Cardiac muscle cell (in vitro differentiated cells and primary cell): ENCODE results near the gene EVC2. TPM values are rescaled to one million over a fixed set of nuclear protein-coding genes. Genes with fewer than 3 reads are reported as not detected.

Source experiments
- DNase-seq, 2 donors: peaks; one replicate each; pipeline versions ENCODE4 v3.0.0 to v3.0.0-alpha.2; 2010 to 2017; ENCODE audit warnings: low read depth in 1 of 2, low spot score in 1 of 2
- H3K27ac ChIP-seq: fragments of 200-600 bp; sonication (generic); 2 replicates; pipeline ENCODE4 v1.5.1; 2016
- H3K27me3 ChIP-seq: fragments of 200-600 bp; sonication (generic); 2 replicates; pipeline ENCODE4 v1.6.0; 2016; ENCODE audit warnings: control low read depth
- H3K36me3 ChIP-seq: fragments of 200-600 bp; sonication (generic); 2 replicates; pipeline ENCODE4 v1.5.1; 2016; ENCODE audit warnings: control low read depth
- H3K4me1 ChIP-seq: fragments of 200-600 bp; sonication (generic); 2 replicates; pipeline ENCODE4 v1.8.1; 2017; ENCODE audit warnings: low read depth, mild to moderate bottlenecking, mixed run types
- H3K4me3 ChIP-seq: fragments of 200-600 bp; sonication (generic); 2 replicates; pipeline ENCODE4 v1.5.1; 2016; ENCODE audit warnings: mild to moderate bottlenecking
- H3K9me3 ChIP-seq: fragments of 200-600 bp; sonication (generic); 2 replicates; pipeline ENCODE4 v1.5.1; 2017; ENCODE audit warnings: low read depth, mild to moderate bottlenecking, control low read depth
- polyA plus RNA-seq: library from polyadenylated mRNA; unstranded; fragments of >200 nt; fragmentation: Nextera tagmentation; extraction: Ambion mirVana; gene quantifications from 2 replicates; pipeline ENCODE4 v1.2.1, GENCODE V29; 2016
- total RNA-seq: library from RNA; depleted of rRNA; stranded (reverse); fragments of >200 nt; gene quantifications from 2 replicates; pipeline ENCODE4 v1.2.3, GENCODE V29; 2016
- TF ChIP-seq, protein P1 (sequence below): IDR thresholded peaks from 2 replicates; pipeline ENCODE4 v1.5.1; 2012; ENCODE audit warnings: low read depth, mild to moderate bottlenecking, low read length

The EVC2 gene
- total and polyA plus RNA-seq, 2 experiments from 2014 or later = 2.0 to 3.1 TPM

DNA sequence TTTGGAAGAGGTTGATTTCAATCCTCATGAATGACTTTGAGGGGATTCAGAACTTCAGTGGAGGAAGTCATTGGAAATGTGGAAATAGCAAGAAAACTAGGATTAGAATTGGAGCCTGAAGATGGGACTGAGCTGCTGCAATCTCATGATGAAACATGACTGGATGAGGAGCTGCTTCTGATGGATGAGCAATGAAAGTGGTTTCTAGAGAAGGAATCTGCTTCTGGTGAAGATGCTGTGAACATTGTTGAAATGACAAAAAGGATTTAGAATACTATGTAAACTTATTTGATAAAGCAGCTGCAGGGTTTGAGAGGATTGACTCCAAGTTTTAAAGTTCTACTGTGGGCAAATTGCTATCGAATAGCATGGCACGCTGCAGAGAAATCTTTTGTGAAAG lies 29.7 kb upstream of the EVC2 start:
- no peak for DNase-seq
- no peaks in the 10 kb centered on the region for H3K27me3 ChIP-seq
- TF ChIP-seq, protein P1, sequence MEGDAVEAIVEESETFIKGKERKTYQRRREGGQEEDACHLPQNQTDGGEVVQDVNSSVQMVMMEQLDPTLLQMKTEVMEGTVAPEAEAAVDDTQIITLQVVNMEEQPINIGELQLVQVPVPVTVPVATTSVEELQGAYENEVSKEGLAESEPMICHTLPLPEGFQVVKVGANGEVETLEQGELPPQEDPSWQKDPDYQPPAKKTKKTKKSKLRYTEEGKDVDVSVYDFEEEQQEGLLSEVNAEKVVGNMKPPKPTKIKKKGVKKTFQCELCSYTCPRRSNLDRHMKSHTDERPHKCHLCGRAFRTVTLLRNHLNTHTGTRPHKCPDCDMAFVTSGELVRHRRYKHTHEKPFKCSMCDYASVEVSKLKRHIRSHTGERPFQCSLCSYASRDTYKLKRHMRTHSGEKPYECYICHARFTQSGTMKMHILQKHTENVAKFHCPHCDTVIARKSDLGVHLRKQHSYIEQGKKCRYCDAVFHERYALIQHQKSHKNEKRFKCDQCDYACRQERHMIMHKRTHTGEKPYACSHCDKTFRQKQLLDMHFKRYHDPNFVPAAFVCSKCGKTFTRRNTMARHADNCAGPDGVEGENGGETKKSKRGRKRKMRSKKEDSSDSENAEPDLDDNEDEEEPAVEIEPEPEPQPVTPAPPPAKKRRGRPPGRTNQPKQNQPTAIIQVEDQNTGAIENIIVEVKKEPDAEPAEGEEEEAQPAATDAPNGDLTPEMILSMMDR = no peak
- no peaks in the 10 kb centered on the region for H3K4me1 ChIP-seq
- no peaks in the 10 kb centered on the region for H3K9me3 ChIP-seq
- no peak overlapping the region for H3K4me3 ChIP-seq
- no peak overlapping the region for H3K27ac ChIP-seq
- peaks cover 15% of the 10 kb centered on the region for H3K36me3 ChIP-seq

DNA sequence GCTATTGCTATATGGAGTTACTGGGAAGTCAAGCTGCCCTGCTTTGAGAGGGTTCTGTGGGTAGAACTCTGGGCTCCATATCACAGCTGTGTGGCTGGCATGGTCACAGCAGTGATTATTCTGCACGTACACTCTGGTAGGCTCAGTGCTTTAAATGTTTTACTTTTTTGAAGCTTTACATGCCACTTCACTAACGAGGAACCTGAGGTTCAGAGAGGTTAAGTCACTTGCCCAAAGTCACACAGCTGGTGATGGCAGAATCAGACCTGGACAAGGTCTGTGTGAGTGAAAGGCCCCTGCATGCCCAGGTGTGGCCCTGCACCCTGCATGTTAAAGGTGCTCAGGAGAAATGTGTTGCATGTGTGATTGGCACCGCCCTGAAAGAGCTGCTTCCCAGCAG lies 27.1 kb upstream of the EVC2 start:
- Histone ChIP-seq H3K4me1 (no peaks in the 10 kb centered on the region), H3K36me3 (peaks cover 8% of the 10 kb centered on the region), H3K4me3 (no peak overlapping the region), H3K9me3 (no peaks in the 10 kb centered on the region), H3K27me3 (no peaks in the 10 kb centered on the region), H3K27ac (no peak overlapping the region)
- no peak for DNase-seq
- TF ChIP-seq, protein P1 = no peak

- no peaks in the 10 kb centered on the region for H3K9me3 ChIP-seq
- peaks cover 8% of the 10 kb centered on the region for H3K36me3 ChIP-seq
- H3K27me3 ChIP-seq = no peaks in the 10 kb centered on the region
- no peaks in the 10 kb centered on the region for H3K4me1 ChIP-seq
- TF ChIP-seq, protein P1 = no peak
- H3K27ac ChIP-seq = no peak overlapping the region
- H3K4me3 ChIP-seq = no peak overlapping the region
- no peak for DNase-seq
Observed at GRCh38 chr4:5734853-5735252, 26.5 kb upstream of the EVC2 start.

DNA sequence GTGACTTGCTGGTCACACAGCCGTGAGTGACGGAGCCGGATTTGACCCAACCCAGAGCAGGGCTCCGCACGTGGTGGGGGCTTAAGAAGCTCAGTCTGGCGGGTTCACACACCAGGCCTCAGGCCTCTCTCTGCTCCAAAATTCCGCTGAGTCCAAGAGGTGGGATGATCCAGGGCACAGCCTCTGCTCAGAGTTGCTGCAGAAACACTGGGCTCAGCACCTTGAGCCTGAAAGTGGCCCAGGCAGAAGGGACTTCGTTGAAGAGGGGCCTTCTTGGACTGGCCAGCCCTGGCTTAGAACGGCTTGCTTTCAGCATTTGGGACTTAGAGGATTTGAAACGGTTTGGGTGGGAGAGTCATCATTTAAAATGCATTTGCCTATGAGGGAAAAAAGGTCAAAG lies 23.8 kb upstream of the EVC2 start:
- no peaks in the 10 kb centered on the region for H3K9me3 ChIP-seq
- TF ChIP-seq, protein P1 = no peak
- DNase-seq = no peak
- H3K27ac ChIP-seq = no peak overlapping the region
- peaks cover 8% of the 10 kb centered on the region for H3K36me3 ChIP-seq
- H3K4me3 ChIP-seq = no peak overlapping the region
- H3K27me3 ChIP-seq = no peaks in the 10 kb centered on the region
- no peaks in the 10 kb centered on the region for H3K4me1 ChIP-seq

DNA sequence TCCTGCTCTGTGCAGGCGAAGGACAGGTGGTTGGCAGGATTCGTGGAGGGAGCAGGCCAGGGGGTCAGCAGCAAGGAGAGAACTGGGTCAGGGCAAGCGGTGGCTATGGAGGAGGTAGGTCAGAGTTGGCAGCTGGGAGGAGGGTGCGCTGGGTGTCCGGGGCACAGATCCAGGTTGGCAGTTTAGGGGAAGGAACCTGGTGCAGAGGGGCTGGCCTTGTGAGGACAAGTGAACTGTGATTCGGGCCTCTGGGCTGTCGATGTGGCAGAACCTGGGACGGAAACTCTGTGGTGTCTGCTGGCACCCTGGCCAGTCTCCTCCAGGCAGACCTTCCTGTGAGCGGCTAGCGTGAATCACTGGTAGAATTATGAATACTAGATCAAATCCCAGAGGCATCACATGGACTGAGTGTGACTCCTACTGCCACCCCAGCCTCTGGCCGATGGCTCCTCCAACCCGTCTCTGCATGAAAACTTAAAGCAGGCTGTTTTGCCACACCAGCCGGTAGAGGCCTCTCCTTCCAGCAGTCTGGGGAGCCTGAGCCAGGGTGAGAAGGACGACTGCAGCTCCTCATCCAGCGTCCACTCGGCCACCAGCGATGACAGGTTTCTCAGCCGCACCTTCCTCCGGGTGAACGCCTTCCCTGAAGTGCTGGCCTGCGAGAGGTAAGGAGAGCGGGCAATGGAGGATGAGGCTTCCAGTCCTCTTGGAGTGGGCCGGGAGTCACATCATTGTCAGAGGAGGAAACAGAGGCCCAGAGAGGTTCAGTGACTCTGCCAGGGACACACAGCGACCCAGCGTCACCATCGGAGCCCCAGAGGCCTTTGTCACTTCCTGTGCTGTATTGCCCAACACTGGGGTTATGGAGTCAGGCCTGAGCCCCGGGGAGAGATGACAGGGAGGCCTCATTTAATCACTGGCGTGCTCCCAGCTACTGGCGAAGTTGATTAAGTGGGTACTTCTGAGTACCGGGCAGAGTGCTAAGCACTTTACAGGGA lies 22.9 kb upstream of the EVC2 start:
- Histone ChIP-seq H3K4me1 (no peaks in the 10 kb centered on the region), H3K27ac (no peak overlapping the region), H3K9me3 (no peaks in the 10 kb centered on the region), H3K4me3 (no peak overlapping the region), H3K36me3 (peaks cover 8% of the 10 kb centered on the region), H3K27me3 (no peaks in the 10 kb centered on the region)
- no peak for DNase-seq
- TF ChIP-seq, protein P1 = no peak
